GM12873 (cell line): ENCODE measurements around the gene PTCD3.

Experiments used
- CTCF ChIP-seq: IDR thresholded peaks from 2 replicates; pipeline ENCODE4 v1.5.1; 2012; ENCODE audit warnings: low read depth, mild to moderate bottlenecking, moderate library complexity, low read length, control low read depth; ENCODE audit not compliant: insufficient read depth; ENCODE audit errors: missing control alignments

Gene PTCD3

GRCh38 chr2:86175828-86176227 is 69.8 kb downstream of the PTCD3 start:
- TF ChIP-seq CTCF = no peak

GRCh38 chr2:86176597-86176996 is 70.6 kb downstream of the PTCD3 start:
- no peak for TF ChIP-seq CTCF

GRCh38 chr2:86185517-86186212 is 79.6 kb downstream of the PTCD3 start:
- TF ChIP-seq CTCF = no peak

- TF ChIP-seq CTCF = no peak
Observed at GRCh38 chr2:86186431-86186830, 80.4 kb downstream of the PTCD3 start.

- TF ChIP-seq CTCF = no peak
Observed at GRCh38 chr2:86189782-86190416, 83.9 kb downstream of the PTCD3 start.
